ENCODE data around the gene MFRP. TPM values are rescaled to one million over a fixed set of nuclear protein-coding genes. Genes with fewer than 3 reads are reported as not detected.

MFRP gene
- total RNA-seq (2014; rRNA removed) (not detected in 2 replicates), Bru-seq, nascent RNA (not detected), BruChase-seq, experiment 1, labeled RNA remaining after a 6-hour chase (not detected), BruChase-seq, experiment 2, labeled RNA remaining after a 2-hour chase (not detected)
- long read RNA-seq, partial matches to known transcripts = 1 of 1 reads
- long read RNA-seq, other reads (novel, unspliced or antisense) = 0 of 1 reads

DNA sequence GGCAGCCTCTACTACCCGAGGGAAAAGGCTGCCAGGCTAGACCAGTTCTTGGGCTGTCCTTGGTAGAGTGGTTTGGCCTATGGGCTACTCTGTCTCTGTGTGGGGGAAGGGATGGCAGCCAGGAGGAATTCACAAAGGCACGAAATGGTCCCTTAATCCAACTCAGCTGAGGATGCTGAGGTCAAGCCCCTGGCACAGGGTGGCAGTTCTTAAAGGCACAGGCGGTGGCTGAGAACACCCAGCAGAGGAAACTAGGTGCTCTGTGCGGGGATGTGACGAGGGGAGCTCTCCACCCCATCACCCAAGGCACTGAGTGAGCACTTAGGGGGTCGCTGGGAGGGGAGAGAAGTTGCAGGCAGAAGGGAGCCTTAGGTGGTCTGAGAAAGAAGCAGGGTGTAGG lies at the start of gene MFRP:
Gene MFRP, minus strand, starts transcription at position 101 of the 400 bp plus-strand sequence. CDS start 192 bp downstream, outside the sequence.
- no peaks in the 10 kb centered on the region for H3K9me2 ChIP-seq (replicated peaks; ENCODE audit: low read length)
- ATAC-seq = no peak
- no peaks in the 10 kb centered on the region for H3K4me1 ChIP-seq (ENCODE audit: insufficient read depth, low read length)
- H3F3A ChIP-seq (ENCODE audit: low read length, unreplicated experiment) = no peaks in the 10 kb centered on the region
- no TSS peak for BruUV-seq (replicated peaks)
- no peak for DNase-seq
- no peak within 1 kb of the TSS for H3K4me3 ChIP-seq (ENCODE audit: low read length)
- H3K9ac ChIP-seq (ENCODE audit: low read length) = no peak within 1 kb of the TSS
- H3K79me2 ChIP-seq (ENCODE audit: low read length) = no peaks in the 10 kb centered on the region
- CTCF ChIA-PET = no interaction called here
- POLR2A ChIA-PET (ENCODE audit: unreplicated experiment) = no interaction called here
- H4K20me1 ChIP-seq (ENCODE audit: low read length) = no peaks in the 10 kb centered on the region
- no peaks in the 10 kb centered on the region for H3K27me3 ChIP-seq (ENCODE audit: low read length)
- no peak within 1 kb of the TSS for H3K4me2 ChIP-seq (ENCODE audit: low read length)
- no peaks in the 10 kb centered on the region for H3K36me3 ChIP-seq (ENCODE audit: low read depth, low read length)
- intact Hi-C loops (cut with micrococcal nuclease) = no loop called here
- no peak within 1 kb of the TSS for H2AFZ ChIP-seq (ENCODE audit: low read length)
- TF ChIP-seq, protein P1, sequence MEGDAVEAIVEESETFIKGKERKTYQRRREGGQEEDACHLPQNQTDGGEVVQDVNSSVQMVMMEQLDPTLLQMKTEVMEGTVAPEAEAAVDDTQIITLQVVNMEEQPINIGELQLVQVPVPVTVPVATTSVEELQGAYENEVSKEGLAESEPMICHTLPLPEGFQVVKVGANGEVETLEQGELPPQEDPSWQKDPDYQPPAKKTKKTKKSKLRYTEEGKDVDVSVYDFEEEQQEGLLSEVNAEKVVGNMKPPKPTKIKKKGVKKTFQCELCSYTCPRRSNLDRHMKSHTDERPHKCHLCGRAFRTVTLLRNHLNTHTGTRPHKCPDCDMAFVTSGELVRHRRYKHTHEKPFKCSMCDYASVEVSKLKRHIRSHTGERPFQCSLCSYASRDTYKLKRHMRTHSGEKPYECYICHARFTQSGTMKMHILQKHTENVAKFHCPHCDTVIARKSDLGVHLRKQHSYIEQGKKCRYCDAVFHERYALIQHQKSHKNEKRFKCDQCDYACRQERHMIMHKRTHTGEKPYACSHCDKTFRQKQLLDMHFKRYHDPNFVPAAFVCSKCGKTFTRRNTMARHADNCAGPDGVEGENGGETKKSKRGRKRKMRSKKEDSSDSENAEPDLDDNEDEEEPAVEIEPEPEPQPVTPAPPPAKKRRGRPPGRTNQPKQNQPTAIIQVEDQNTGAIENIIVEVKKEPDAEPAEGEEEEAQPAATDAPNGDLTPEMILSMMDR (conservative IDR thresholded peaks at IDR 0.05; ENCODE audit: low read depth, low read length) = no peak
- no peak within 1 kb of the TSS for H3K27ac ChIP-seq (ENCODE audit: low read length)
- no peaks in the 10 kb centered on the region for H3K9me3 ChIP-seq (ENCODE audit: low read length)

DNA sequence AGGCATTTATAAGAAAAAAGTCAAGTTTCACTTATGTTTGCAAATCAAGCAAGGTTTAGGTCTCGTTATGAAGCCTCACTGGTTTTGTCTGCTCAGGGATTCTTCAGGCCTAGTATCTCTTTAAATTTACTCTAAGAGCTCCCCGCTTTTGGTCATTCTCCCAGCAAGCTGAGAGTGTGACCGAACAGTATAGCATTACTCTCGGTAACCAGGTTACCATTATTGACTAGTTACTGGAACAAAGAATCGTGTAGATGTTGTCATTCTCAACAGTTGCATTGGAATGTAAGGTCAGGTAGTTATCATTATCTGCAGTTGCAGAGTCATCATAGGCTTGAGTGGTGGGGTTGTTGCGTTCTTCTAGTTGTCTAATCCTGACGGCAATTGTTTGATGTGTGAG lies 44.8 kb upstream of the MFRP start:
- Histone ChIP-seq H3K9me3 (ENCODE audit: low read length) (no peaks in the 10 kb centered on the region), H3F3A (ENCODE audit: low read length, unreplicated experiment) (no peaks in the 10 kb centered on the region), H3K4me3 (ENCODE audit: low read length) (no peak overlapping the region), H3K4me2 (ENCODE audit: low read length) (no peak overlapping the region), H3K9me2 (replicated peaks; ENCODE audit: low read length) (no peaks in the 10 kb centered on the region), H2AFZ (ENCODE audit: low read length) (no peak overlapping the region), H3K36me3 (ENCODE audit: low read depth, low read length) (no peaks in the 10 kb centered on the region), H3K9ac (ENCODE audit: low read length) (no peak overlapping the region), H3K27me3 (ENCODE audit: low read length) (no peaks in the 10 kb centered on the region), H3K79me2 (ENCODE audit: low read length) (no peaks in the 10 kb centered on the region), H4K20me1 (ENCODE audit: low read length) (no peaks in the 10 kb centered on the region), H3K4me1 (ENCODE audit: insufficient read depth, low read length) (peaks cover 4% of the 10 kb centered on the region; the same call in 1 of the 2 replicates), H3K27ac (ENCODE audit: low read length) (no peak overlapping the region)
- ChIA-PET POLR2A (ENCODE audit: unreplicated experiment) (no interaction called here), CTCF (no interaction called here)
- BruUV-seq (replicated peaks) = no TSS peak
- intact Hi-C loops (cut with micrococcal nuclease) = no loop called here
- TF ChIP-seq EZH2phosphoT487 (IDR thresholded peaks at IDR 0.05; ENCODE audit: borderline replicate concordance, low read length) (no peak), EZH2 (IDR thresholded peaks at IDR 0.05; ENCODE audit: low read length, unreplicated experiment) (no peak)
- TF ChIP-seq, protein P1 (conservative IDR thresholded peaks at IDR 0.05; ENCODE audit: low read depth, low read length) = no peak
- DNase-seq = no peak
- ATAC-seq = no peak

DNA sequence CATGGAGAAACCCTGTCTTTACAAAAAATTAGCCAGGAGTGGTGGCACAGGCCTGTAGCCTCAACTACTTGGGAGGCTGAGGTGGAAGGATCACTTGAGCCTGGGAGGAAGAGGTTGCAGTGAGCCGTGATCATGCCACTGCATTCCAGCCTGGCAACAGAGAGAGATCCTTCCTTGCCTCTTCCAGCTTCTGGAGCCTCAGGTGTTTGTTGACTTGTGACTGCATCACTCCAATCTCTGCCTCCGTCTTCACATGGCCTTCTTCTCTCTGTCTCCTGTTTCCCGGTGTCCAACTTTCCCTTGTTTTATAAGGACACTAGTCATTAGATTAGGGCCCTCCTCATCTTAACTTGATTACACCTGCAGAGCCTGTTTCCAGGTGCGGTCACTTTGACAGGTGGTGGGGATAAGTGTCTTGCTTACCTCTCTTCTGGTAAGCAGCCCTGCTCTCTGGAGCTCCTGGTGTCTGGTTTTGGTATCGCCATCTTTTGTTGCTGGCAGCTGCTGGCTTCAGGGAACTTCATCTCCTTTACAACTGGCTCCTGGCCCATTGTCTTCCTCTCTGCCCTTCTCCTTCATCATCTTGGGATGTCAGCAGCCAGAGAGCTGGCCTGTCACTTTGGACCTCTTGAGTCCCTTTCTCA lies 43.2 kb upstream of the MFRP start:
- no peak for ATAC-seq
- H3K36me3 ChIP-seq (ENCODE audit: low read depth, low read length) = no peaks in the 10 kb centered on the region
- intact Hi-C loops (cut with micrococcal nuclease) = no loop called here
- BruUV-seq (replicated peaks) = no TSS peak
- no peaks in the 10 kb centered on the region for H3K27me3 ChIP-seq (ENCODE audit: low read length)
- TF ChIP-seq, protein P1 (conservative IDR thresholded peaks at IDR 0.05; ENCODE audit: low read depth, low read length) = peak; percentile 55
- no peak for TF ChIP-seq EZH2phosphoT487 (IDR thresholded peaks at IDR 0.05; ENCODE audit: borderline replicate concordance, low read length)
- H2AFZ ChIP-seq (ENCODE audit: low read length) = no peak overlapping the region
- peaks cover 8% of the 10 kb centered on the region; the same call in 1 of the 2 replicates for H3K4me1 ChIP-seq (ENCODE audit: insufficient read depth, low read length)
- H4K20me1 ChIP-seq (ENCODE audit: low read length) = no peaks in the 10 kb centered on the region
- CTCF ChIA-PET = no interaction called here
- no peak overlapping the region for H3K9ac ChIP-seq (ENCODE audit: low read length)
- POLR2A ChIA-PET (ENCODE audit: unreplicated experiment) = no interaction called here
- DNase-seq = peak; percentile 61
- H3F3A ChIP-seq (ENCODE audit: low read length, unreplicated experiment) = no peaks in the 10 kb centered on the region
- H3K9me2 ChIP-seq (replicated peaks; ENCODE audit: low read length) = no peaks in the 10 kb centered on the region
- no peak overlapping the region for H3K4me2 ChIP-seq (ENCODE audit: low read length)
- H3K79me2 ChIP-seq (ENCODE audit: low read length) = no peaks in the 10 kb centered on the region
- H3K27ac ChIP-seq (ENCODE audit: low read length) = no peak overlapping the region
- H3K4me3 ChIP-seq (ENCODE audit: low read length) = no peak overlapping the region
- no peaks in the 10 kb centered on the region for H3K9me3 ChIP-seq (ENCODE audit: low read length)
